Tibial nerve (tissue), 4 donors: ENCODE measurements around the gene YIPF6. TPM values are rescaled to one million over a fixed set of nuclear protein-coding genes. Genes with fewer than 3 reads are reported as not detected.
"Not testable (repeated sequence)": the region's sequence is repeated elsewhere in the genome, so short reads cannot be mapped to it uniquely, and the experiment has no call there.

Experiments
- DNase-seq, 2 donors: peaks; one replicate each; pipeline ENCODE4 v3.0.0-alpha.2; 2019; ENCODE audit warnings: low spot score in 2 of 2
- H3K27ac ChIP-seq, 4 donors: fragments of 200-600 bp; sonication (generic) in 3 of 4; one replicate each; pipeline ENCODE4 v1.5.1; 2017 to 2019; ENCODE audit warnings: mild to moderate bottlenecking in 1 of 4
- H3K27me3 ChIP-seq, 2 donors: fragments of 200-600 bp; sonication (generic) in 1 of 2; one replicate each; pipeline versions ENCODE4 v1.5.1 to v1.6.0; 2017 to 2019
- H3K36me3 ChIP-seq, 3 donors: fragments of 200-600 bp; sonication (generic); one replicate each; pipeline ENCODE4 v1.5.1; 2018 to 2019
- H3K4me1 ChIP-seq, 4 donors: fragments of 200-600 bp; sonication (generic) in 3 of 4; one replicate each; pipeline ENCODE4 v1.5.1; 2017 to 2019
- H3K4me3 ChIP-seq, 4 donors: fragments of 200-600 bp; sonication (generic) in 3 of 4; one replicate each; pipeline ENCODE4 v1.5.1; 2017 to 2019; ENCODE audit warnings: mild to moderate bottlenecking in 1 of 4, moderate library complexity in 1 of 4
- H3K9me3 ChIP-seq, 4 donors: fragments of 200-600 bp; sonication (generic) in 3 of 4; one replicate each; pipeline ENCODE4 v1.5.1; 2017 to 2019
- EP300 ChIP-seq, 2 donors: sonication (generic); formaldehyde crosslinking; IDR thresholded peaks; one replicate each; pipeline ENCODE4 v1.6.1; 2017; ENCODE audit warnings: antibody characterized with exemption in 2 of 2, mild to moderate bottlenecking in 1 of 2
- POLR2A ChIP-seq, 2 donors: fragments of 450-650 bp; IDR thresholded peaks; one replicate each; pipeline ENCODE4 v1.6.1; 2017; ENCODE audit warnings: antibody characterized with exemption in 2 of 2, mild to moderate bottlenecking in 2 of 2, moderate library complexity in 2 of 2
- WGBS, 2 donors: methylation state at CpG; one replicate each; pipeline ENCODE4 v1.1.5; 2018; 5-methylcytosine and 5-hydroxymethylcytosine counted together
- total RNA-seq, 4 donors: library from RNA; depleted of rRNA; stranded (reverse); fragments of >200 nt; gene quantifications; one replicate each; pipeline ENCODE4 v1.1.0, GENCODE V29; 2016
- TF ChIP-seq, protein P1 (sequence below), 5 experiments: fragments of 200-600 bp in 3 of 5; fragments of 450-650 bp in 2 of 5; sonication (generic) in 3 of 5; IDR thresholded peaks; one replicate each; pipeline ENCODE4 v1.5.1; 2016 to 2019; ENCODE audit warnings: antibody characterized with exemption in 5 of 5, mild to moderate bottlenecking in 3 of 5, moderate library complexity in 2 of 5

The YIPF6 gene
- total RNA-seq, 4 donors from 2014 or later = 22.5 to 25.5 (median 24.3) TPM

DNA sequence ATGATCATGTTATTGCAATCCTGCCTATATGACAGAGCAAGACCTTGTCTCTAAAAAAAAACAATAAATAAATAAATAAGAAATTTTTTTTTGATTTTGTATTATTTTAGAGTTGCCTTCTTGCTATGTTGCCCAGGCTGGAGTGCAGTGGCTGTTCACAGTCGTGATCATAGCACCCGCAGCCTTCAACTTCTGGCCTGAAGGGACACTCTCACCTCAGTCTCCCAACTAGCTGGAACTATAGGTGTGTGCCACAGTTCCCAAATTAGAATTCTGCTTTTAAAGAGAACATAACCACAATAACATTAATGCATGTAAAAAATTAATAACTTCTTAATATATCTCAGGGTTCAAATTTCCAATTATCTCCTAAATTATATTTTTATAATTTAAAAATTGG lies 7.8 kb downstream of the YIPF6 start:
- Histone ChIP-seq H3K9me3 (no peaks in the 10 kb centered on the region), H3K4me3 (no peak overlapping the region), H3K36me3 (no peaks in the 10 kb centered on the region), H3K27ac (no peak overlapping the region), H3K27me3 (peaks cover 0 to 8% of the 10 kb centered on the region in 2 donors), H3K4me1 (peaks cover 0 to 1% (median 0%) of the 10 kb centered on the region in 4 donors)
- 64 to 65% methylated on average over 2 of the region's 2 CpGs for WGBS, 2 donors
- no peak for DNase-seq
- TF ChIP-seq EP300 (IDR thresholded peaks at IDR 0.05) (no peak), POLR2A (IDR thresholded peaks at IDR 0.05) (no peak)
- TF ChIP-seq, protein P1, sequence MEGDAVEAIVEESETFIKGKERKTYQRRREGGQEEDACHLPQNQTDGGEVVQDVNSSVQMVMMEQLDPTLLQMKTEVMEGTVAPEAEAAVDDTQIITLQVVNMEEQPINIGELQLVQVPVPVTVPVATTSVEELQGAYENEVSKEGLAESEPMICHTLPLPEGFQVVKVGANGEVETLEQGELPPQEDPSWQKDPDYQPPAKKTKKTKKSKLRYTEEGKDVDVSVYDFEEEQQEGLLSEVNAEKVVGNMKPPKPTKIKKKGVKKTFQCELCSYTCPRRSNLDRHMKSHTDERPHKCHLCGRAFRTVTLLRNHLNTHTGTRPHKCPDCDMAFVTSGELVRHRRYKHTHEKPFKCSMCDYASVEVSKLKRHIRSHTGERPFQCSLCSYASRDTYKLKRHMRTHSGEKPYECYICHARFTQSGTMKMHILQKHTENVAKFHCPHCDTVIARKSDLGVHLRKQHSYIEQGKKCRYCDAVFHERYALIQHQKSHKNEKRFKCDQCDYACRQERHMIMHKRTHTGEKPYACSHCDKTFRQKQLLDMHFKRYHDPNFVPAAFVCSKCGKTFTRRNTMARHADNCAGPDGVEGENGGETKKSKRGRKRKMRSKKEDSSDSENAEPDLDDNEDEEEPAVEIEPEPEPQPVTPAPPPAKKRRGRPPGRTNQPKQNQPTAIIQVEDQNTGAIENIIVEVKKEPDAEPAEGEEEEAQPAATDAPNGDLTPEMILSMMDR (IDR thresholded peaks at IDR 0.05) = no peak

- no peak overlapping the region for H3K4me3 ChIP-seq
- TF ChIP-seq EP300 (IDR thresholded peaks at IDR 0.05) = no peak
- TF ChIP-seq, protein P1 (IDR thresholded peaks at IDR 0.05) = no peak
- TF ChIP-seq POLR2A (IDR thresholded peaks at IDR 0.05) = no peak
- no peaks in the 10 kb centered on the region for H3K4me1 ChIP-seq
- no peak overlapping the region for H3K27ac ChIP-seq
- no peaks in the 10 kb centered on the region for H3K9me3 ChIP-seq
- DNase-seq = no peak
- H3K36me3 ChIP-seq = peaks cover 0 to 4% (median 0%) of the 10 kb centered on the region in 3 donors
- 68 to 77% methylated on average over 2 of the region's 2 CpGs for WGBS, 2 donors
- peaks cover 0 to 6% of the 10 kb centered on the region in 2 donors for H3K27me3 ChIP-seq
Measured at GRCh38 chrX:68508799-68509198, 9.9 kb downstream of the YIPF6 start.

DNA sequence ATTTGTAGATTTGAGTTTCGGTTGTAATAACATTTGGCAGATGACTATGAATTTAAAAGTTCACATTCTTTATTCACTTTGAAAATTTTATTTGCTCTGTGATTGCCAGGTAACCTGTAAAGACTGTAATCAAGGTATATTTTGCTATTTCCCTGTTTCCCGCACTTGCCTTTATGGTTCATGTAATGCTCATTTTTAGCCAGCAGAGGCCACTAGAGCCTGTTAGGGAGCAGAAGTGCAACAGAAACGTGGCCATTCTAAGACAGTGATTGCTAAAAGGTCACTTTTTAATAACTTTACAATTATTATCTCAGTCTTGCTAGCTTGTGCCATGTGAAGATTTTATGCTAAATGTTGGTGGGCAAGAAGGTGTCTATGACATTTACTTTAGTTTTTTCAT lies 12.4 kb downstream of the YIPF6 start:
- no peaks in the 10 kb centered on the region for H3K4me1 ChIP-seq
- 13 to 24% methylated on average over 3 of the region's 3 CpGs for WGBS, 2 donors
- H3K36me3 ChIP-seq = peaks cover 0 to 19% (median 0%) of the 10 kb centered on the region in 3 donors
- H3K27ac ChIP-seq = no peak overlapping the region
- DNase-seq = peak in 1 of 2 donors; percentile 65
- peaks cover 0 to 6% of the 10 kb centered on the region in 2 donors for H3K27me3 ChIP-seq
- no peaks in the 10 kb centered on the region for H3K9me3 ChIP-seq
- no peak overlapping the region for H3K4me3 ChIP-seq
- no peak for TF ChIP-seq EP300 (IDR thresholded peaks at IDR 0.05)
- TF ChIP-seq POLR2A (IDR thresholded peaks at IDR 0.05) = no peak
- TF ChIP-seq, protein P1 (IDR thresholded peaks at IDR 0.05) = peak; percentile 61 to 81 (median 76)

GRCh38 chrX:68524680-68525079 lies 25.8 kb downstream of the YIPF6 start:
- 82 to 100% methylated on average over 1 to 2 of the region's 2 CpGs for WGBS, 2 donors
- not testable (repeated sequence) for H3K27me3 ChIP-seq
- peaks cover 0 to 81% (median 0%) of the 10 kb centered on the region in 3 donors for H3K36me3 ChIP-seq

DNA sequence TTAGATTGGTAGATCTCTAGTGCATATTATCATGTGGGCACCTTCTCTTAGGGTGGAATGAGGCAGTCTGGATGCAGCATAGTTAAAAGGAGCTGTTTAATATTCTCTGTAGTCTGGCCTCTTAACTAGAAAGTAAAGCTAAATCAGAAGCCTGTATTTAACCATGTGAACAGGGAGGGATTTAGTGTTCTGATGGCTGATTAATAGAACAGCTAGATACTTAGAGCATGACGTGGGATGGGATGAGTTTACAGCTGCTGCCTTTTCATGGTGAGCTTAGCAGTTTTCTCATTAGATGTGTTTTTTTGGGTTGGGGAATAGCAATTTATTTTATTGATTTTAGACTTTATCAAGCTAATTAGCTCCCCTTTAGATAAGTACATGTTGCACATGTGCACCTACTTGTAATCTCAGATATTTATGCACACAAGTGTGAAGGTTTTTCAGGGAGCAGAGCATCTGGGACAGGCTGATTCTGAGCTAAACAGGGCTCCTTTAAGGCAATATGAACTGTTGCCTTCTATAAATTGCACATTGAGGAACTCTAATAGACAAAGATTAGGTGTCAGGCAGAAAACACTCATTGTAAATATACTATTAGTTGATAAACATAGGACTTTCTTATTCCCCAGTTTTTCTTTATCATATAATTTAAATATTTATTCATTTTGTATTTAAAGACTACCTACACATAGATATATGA lies 34.1 kb downstream of the YIPF6 start:
- TF ChIP-seq, protein P1 (IDR thresholded peaks at IDR 0.05) = no peak
- no peak for TF ChIP-seq EP300 (IDR thresholded peaks at IDR 0.05)
- TF ChIP-seq POLR2A (IDR thresholded peaks at IDR 0.05) = no peak
- WGBS, 2 donors = 57 to 80% methylated on average over 1 of the region's 1 CpG
- peaks cover 0 to 3% of the 10 kb centered on the region in 2 donors for H3K27me3 ChIP-seq

More at GRCh38 chrX:68524680-68525079, 25.8 kb downstream of the YIPF6 start:
- not testable (repeated sequence) for H3K4me3 ChIP-seq, H3K27ac ChIP-seq, DNase-seq, H3K9me3 ChIP-seq, H3K4me1 ChIP-seq

More for the DNA sequence above, 34.1 kb downstream of the YIPF6 start:
- no peak overlapping the region for H3K27ac ChIP-seq
- peaks cover 0 to 28% (median 0%) of the 10 kb centered on the region in 3 donors for H3K36me3 ChIP-seq
- H3K9me3 ChIP-seq = no peaks in the 10 kb centered on the region
- no peak overlapping the region for H3K4me3 ChIP-seq
- DNase-seq = no peak
- H3K4me1 ChIP-seq = no peaks in the 10 kb centered on the region
